SK-N-SH treated with all-trans-retinoic acid at 6 μM for 48 hours (cell line): ENCODE data around the gene ZNF536.

Experiments used
- ATAC-seq: fragments of 200-7000 bp; cut with Tn5 transposase; 3 replicates; pipeline ENCODE4 v1.9.1; 2020; ENCODE audit warnings: mild to moderate bottlenecking, moderate library complexity
- ARNTL ChIP-seq: fragments of 450-650 bp; formaldehyde crosslinking; IDR thresholded peaks from 2 replicates; pipeline ENCODE4 v1.5.0; 2020; ENCODE audit warnings: low read depth, mild to moderate bottlenecking, moderate library complexity, borderline replicate concordance
- BACH2 ChIP-seq: fragments of 250-450 bp; sonication (Bioruptor Pico); IDR thresholded peaks from 2 replicates; pipeline ENCODE4 v1.9.0; 2021; ENCODE audit warnings: mild to moderate bottlenecking, borderline replicate concordance
- CSDC2 ChIP-seq: fragments of 250-450 bp; sonication (Bioruptor Pico); IDR thresholded peaks from 2 replicates; pipeline ENCODE4 v1.5.0; 2020; ENCODE audit warnings: mild to moderate bottlenecking, moderate library complexity
- ESRRG ChIP-seq: fragments of 250-450 bp; sonication (Bioruptor Pico); IDR thresholded peaks from 2 replicates; pipeline ENCODE4 v1.6.1; 2021; ENCODE audit warnings: mild to moderate bottlenecking
- GLIS3 ChIP-seq: fragments of 250-450 bp; sonication (Bioruptor Pico); IDR thresholded peaks from 2 replicates; pipeline ENCODE4 v1.5.0; 2020; ENCODE audit warnings: mild to moderate bottlenecking, moderate library complexity
- ISL1 ChIP-seq: fragments of 250-450 bp; sonication (Bioruptor Pico); IDR thresholded peaks from 2 replicates; pipeline ENCODE4 v2.1.2; 2022; ENCODE audit warnings: mild to moderate bottlenecking, moderate library complexity
- OSR1 ChIP-seq: fragments of 250-450 bp; sonication (Bioruptor Pico); IDR thresholded peaks from 2 replicates; pipeline ENCODE4 v1.8.0; 2022; ENCODE audit warnings: moderate library complexity, mild to moderate bottlenecking, inconsistent platforms
- PPARA ChIP-seq: fragments of 250-450 bp; sonication (Bioruptor Pico); IDR thresholded peaks from 2 replicates; pipeline ENCODE4 v1.5.0; 2020; ENCODE audit warnings: mild to moderate bottlenecking, borderline replicate concordance
- RARB ChIP-seq: fragments of 250-450 bp; sonication (Bioruptor Pico); IDR thresholded peaks from 2 replicates; pipeline ENCODE4 v1.8.0; 2021; ENCODE audit warnings: mild to moderate bottlenecking, moderate library complexity
- SNAI2 ChIP-seq: fragments of 250-450 bp; sonication (Bioruptor Pico); IDR thresholded peaks from 2 replicates; pipeline ENCODE4 v1.5.0; 2020; ENCODE audit warnings: mild to moderate bottlenecking, moderate library complexity
- TCF4 ChIP-seq: fragments of 250-450 bp; sonication (Bioruptor Pico); IDR thresholded peaks from 2 replicates; pipeline ENCODE4 v1.8.0; 2021; ENCODE audit warnings: mild to moderate bottlenecking, moderate library complexity, borderline replicate concordance
- TOX ChIP-seq: fragments of 250-450 bp; sonication (Bioruptor Pico); IDR thresholded peaks from 2 replicates; pipeline ENCODE4 v1.8.0; 2021; ENCODE audit warnings: mild to moderate bottlenecking, moderate library complexity, borderline replicate concordance
- ZFP3 ChIP-seq: fragments of 250-450 bp; sonication (Bioruptor Pico); IDR thresholded peaks from 2 replicates; pipeline ENCODE4 v1.5.0; 2020; ENCODE audit warnings: mild to moderate bottlenecking, moderate library complexity
- ZFP30 ChIP-seq: fragments of 450-650 bp; formaldehyde crosslinking; IDR thresholded peaks from 2 replicates; pipeline ENCODE4 v1.5.0; 2022; ENCODE audit warnings: mild to moderate bottlenecking, moderate library complexity
- ZNF565 ChIP-seq: fragments of 450-650 bp; formaldehyde crosslinking; conservative IDR thresholded peaks from 2 replicates; pipeline ENCODE4 v1.5.0; 2020; ENCODE audit warnings: low read depth, mild to moderate bottlenecking, moderate library complexity
- ZNF70 ChIP-seq: fragments of 450-650 bp; formaldehyde crosslinking; IDR thresholded peaks from 2 replicates; pipeline ENCODE4 v1.5.0; 2020; ENCODE audit warnings: mild to moderate bottlenecking, moderate library complexity
- ZNF8 ChIP-seq: fragments of 450-650 bp; formaldehyde crosslinking; IDR thresholded peaks from 2 replicates; pipeline ENCODE4 v1.5.0; 2020; ENCODE audit warnings: mild to moderate bottlenecking, moderate library complexity
- TF ChIP-seq, protein P1 (sequence below): fragments of 250-450 bp; sonication (Bioruptor Pico); IDR thresholded peaks from 2 replicates; pipeline ENCODE4 v1.8.0; 2020; ENCODE audit warnings: mild to moderate bottlenecking, moderate library complexity, borderline replicate concordance
- TF ChIP-seq, protein P2 (sequence below): fragments of 250-450 bp; sonication (Bioruptor Pico); IDR thresholded peaks from 2 replicates; pipeline ENCODE4 v1.8.0; 2021; ENCODE audit warnings: low read depth, mild to moderate bottlenecking, moderate library complexity, borderline replicate concordance
- TF ChIP-seq, protein P3 (sequence below): fragments of 250-450 bp; sonication (Bioruptor Pico); IDR thresholded peaks from 2 replicates; pipeline ENCODE4 v1.5.1; 2021; ENCODE audit warnings: mild to moderate bottlenecking, moderate library complexity
- TF ChIP-seq, protein P4 (sequence below): fragments of 250-450 bp; sonication (Bioruptor Pico); IDR thresholded peaks from 2 replicates; pipeline ENCODE4 v1.5.1; 2020; ENCODE audit warnings: low read depth, mild to moderate bottlenecking, moderate library complexity

The ZNF536 gene

DNA sequence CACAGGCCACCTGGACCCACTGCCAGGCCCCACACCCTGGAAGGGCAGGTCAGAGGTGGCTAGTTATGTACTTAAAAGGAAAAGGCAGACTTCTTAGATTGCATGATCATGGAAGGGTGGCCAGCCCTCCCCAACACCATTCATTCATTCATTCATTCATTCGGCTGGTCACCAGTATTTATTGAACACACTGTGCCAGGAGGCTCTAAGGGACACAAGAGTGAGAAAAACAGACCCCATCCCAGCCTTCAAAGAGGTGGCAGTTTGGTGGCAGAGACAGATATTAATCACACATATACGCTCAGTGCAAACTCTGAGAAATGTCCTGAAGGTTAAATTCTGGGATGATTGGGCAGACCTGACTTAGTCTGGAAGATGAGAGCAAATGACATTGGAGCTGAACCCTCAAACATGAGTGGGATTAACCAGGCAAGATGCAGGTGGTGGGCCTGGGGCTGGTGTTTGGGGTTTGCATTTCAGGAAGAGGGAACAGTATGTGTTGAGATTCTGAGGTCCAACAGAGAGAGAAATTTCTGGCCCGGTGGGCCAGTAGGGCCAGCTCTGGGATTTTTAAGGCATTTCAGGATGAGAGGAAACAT is 147.5 kb downstream of the ZNF536 start:
- ATAC-seq: no peak
- no peak for TF ChIP-seq GLIS3 (CRISPR knock-in tag)
- no peak for TF ChIP-seq OSR1 (CRISPR knock-in tag)
- no peak for TF ChIP-seq CSDC2 (CRISPR knock-in tag)
- TF ChIP-seq ESRRG (CRISPR knock-in tag): no peak

DNA sequence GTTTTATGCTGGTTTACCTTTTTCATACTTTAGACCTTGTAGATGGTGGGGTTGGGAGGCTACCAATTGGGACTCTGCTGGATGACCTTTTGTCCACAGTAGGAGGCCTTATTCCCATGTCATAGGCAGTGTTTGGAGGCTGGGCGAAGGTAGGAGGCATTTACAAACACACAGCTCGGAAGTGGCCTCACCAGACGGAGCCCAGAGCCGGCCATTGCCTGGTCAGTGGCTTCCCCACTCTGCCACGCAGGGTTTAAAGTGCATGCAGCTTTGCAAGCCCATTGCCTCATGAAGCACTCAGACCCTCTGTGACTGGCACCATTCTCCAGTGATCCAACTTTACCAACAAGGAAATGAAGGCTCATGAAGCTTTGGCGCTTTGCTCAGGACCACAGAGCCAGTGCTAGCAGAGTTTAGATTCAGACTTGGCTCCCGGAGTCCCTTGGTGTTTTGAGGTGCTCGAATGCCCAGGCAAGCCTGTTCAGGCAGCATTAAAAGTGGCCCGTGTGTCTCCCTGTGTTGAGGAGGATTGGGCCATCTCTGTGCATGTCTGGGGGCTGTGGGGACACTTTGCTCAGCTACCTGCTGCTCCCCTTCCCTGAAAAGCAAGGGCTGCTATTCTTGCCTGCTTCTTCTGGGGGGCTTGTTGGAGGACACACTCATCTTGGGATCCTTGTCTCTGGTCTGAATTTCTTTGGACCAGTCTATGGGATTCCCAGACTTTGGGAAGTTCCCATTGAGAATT is 148.7 kb downstream of the ZNF536 start:
- ATAC-seq: no peak

DNA sequence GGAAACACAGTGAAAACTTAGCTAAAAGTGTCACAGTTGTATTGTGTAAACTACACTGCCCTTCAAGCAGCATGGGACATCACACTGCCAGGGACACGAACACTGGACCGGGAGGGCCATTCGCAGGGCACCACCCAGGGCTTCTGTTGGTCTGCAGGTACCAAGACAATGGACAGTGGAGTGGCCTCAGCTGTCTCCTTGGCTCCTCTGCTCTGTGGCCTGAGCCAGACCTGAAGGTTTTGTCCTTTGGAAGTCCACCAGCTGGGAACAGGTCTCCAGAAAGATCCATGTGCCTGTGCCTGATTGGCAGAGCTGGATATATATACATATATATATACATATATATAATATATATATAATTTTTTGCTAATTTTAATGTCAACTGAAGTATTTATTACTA is 149.8 kb downstream of the ZNF536 start:
- TF ChIP-seq, protein P1, sequence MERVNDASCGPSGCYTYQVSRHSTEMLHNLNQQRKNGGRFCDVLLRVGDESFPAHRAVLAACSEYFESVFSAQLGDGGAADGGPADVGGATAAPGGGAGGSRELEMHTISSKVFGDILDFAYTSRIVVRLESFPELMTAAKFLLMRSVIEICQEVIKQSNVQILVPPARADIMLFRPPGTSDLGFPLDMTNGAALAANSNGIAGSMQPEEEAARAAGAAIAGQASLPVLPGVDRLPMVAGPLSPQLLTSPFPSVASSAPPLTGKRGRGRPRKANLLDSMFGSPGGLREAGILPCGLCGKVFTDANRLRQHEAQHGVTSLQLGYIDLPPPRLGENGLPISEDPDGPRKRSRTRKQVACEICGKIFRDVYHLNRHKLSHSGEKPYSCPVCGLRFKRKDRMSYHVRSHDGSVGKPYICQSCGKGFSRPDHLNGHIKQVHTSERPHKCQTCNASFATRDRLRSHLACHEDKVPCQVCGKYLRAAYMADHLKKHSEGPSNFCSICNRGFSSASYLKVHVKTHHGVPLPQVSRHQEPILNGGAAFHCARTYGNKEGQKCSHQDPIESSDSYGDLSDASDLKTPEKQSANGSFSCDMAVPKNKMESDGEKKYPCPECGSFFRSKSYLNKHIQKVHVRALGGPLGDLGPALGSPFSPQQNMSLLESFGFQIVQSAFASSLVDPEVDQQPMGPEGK: no peak
- no peak for TF ChIP-seq ESRRG (CRISPR knock-in tag)
- no peak for TF ChIP-seq CSDC2 (CRISPR knock-in tag)
- TF ChIP-seq PPARA (CRISPR knock-in tag): no peak
- TF ChIP-seq BACH2: no peak
- TF ChIP-seq ZFP3 (CRISPR knock-in tag): no peak
- TF ChIP-seq SNAI2: no peak
- no peak for TF ChIP-seq ZNF565 (CRISPR knock-in tag)
- no peak for TF ChIP-seq RARB (CRISPR knock-in tag)
- ATAC-seq: no peak

More for the DNA sequence above, 148.7 kb downstream of the ZNF536 start:
- TF ChIP-seq GLIS3 (CRISPR knock-in tag) (no peak), ISL1 (no peak), TCF4 (no peak), ZFP30 (CRISPR knock-in tag) (no peak), PPARA (CRISPR knock-in tag) (no peak), ZNF565 (CRISPR knock-in tag) (no peak), ZNF8 (CRISPR knock-in tag) (no peak), ARNTL (CRISPR knock-in tag) (no peak), ZNF70 (CRISPR knock-in tag) (no peak), TOX (CRISPR knock-in tag) (no peak), RARB (CRISPR knock-in tag) (no peak), ESRRG (CRISPR knock-in tag) (no peak), ZFP3 (CRISPR knock-in tag) (no peak)
- TF ChIP-seq, protein P1: no peak
- TF ChIP-seq, protein P2, sequence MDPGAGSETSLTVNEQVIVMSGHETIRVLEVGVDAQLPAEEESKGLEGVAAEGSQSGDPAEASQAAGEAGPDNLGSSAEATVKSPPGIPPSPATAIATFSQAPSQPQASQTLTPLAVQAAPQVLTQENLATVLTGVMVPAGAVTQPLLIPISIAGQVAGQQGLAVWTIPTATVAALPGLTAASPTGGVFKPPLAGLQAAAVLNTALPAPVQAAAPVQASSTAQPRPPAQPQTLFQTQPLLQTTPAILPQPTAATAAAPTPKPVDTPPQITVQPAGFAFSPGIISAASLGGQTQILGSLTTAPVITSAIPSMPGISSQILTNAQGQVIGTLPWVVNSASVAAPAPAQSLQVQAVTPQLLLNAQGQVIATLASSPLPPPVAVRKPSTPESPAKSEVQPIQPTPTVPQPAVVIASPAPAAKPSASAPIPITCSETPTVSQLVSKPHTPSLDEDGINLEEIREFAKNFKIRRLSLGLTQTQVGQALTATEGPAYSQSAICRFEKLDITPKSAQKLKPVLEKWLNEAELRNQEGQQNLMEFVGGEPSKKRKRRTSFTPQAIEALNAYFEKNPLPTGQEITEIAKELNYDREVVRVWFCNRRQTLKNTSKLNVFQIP (CRISPR knock-in tag): no peak
- TF ChIP-seq, protein P3, sequence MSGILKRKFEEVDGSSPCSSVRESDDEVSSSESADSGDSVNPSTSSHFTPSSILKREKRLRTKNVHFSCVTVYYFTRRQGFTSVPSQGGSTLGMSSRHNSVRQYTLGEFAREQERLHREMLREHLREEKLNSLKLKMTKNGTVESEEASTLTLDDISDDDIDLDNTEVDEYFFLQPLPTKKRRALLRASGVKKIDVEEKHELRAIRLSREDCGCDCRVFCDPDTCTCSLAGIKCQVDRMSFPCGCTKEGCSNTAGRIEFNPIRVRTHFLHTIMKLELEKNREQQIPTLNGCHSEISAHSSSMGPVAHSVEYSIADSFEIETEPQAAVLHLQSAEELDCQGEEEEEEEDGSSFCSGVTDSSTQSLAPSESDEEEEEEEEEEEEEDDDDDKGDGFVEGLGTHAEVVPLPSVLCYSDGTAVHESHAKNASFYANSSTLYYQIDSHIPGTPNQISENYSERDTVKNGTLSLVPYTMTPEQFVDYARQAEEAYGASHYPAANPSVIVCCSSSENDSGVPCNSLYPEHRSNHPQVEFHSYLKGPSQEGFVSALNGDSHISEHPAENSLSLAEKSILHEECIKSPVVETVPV (CRISPR knock-in tag): no peak
- TF ChIP-seq, protein P4, sequence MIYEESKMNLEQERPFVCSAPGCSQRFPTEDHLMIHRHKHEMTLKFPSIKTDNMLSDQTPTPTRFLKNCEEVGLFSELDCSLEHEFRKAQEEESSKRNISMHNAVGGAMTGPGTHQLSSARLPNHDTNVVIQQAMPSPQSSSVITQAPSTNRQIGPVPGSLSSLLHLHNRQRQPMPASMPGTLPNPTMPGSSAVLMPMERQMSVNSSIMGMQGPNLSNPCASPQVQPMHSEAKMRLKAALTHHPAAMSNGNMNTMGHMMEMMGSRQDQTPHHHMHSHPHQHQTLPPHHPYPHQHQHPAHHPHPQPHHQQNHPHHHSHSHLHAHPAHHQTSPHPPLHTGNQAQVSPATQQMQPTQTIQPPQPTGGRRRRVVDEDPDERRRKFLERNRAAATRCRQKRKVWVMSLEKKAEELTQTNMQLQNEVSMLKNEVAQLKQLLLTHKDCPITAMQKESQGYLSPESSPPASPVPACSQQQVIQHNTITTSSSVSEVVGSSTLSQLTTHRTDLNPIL (CRISPR knock-in tag): no peak
